ENCODE results near the gene ATG2A.

ATG2A gene

GRCh38 chr11:64923944-64924909 lies 7.2 kb upstream of the ATG2A start, which contains the start of gene PPP2R5B:
Gene PPP2R5B (plus strand): TSS chr11:64924689. CDS start chr11:64925735, 1,046 bp downstream.
- peak; percentile 75 for DNase-seq (ENCODE audit: low read depth)

GRCh38 chr11:64923151-64923661 lies 6.2 kb upstream of the ATG2A start:
- no peak for DNase-seq (ENCODE audit: low read depth)

- no peak for DNase-seq (ENCODE audit: low read depth)
Measured at GRCh38 chr11:64921384-64921783, 4.4 kb upstream of the ATG2A start.

GRCh38 chr11:64920124-64920523 lies 3.1 kb upstream of the ATG2A start:
- DNase-seq (ENCODE audit: low read depth): no peak

- DNase-seq (ENCODE audit: low read depth): no peak
Measured at GRCh38 chr11:64919627-64920026, 2.6 kb upstream of the ATG2A start.

- no peak for DNase-seq (ENCODE audit: low read depth)
Measured at GRCh38 chr11:64918017-64918416, 1.0 kb upstream of the ATG2A start.

GRCh38 chr11:64917663-64917995 lies 620 bp upstream of the ATG2A start:
- no peak for DNase-seq (ENCODE audit: low read depth)

GRCh38 chr11:64916040-64916774 lies 802 bp downstream of the ATG2A start:
- DNase-seq (ENCODE audit: low read depth): no peak

- no peak for DNase-seq (ENCODE audit: low read depth)
Measured at GRCh38 chr11:64915376-64915887, 1.6 kb downstream of the ATG2A start.

GRCh38 chr11:64914123-64914522 lies 2.9 kb downstream of the ATG2A start:
- DNase-seq (ENCODE audit: low read depth): no peak

- no peak for DNase-seq (ENCODE audit: low read depth)
Measured at GRCh38 chr11:64913171-64913727, 3.8 kb downstream of the ATG2A start.

- no peak for DNase-seq (ENCODE audit: low read depth)
Measured at GRCh38 chr11:64911689-64912088, 5.3 kb downstream of the ATG2A start.

GRCh38 chr11:64911142-64911541 lies 5.9 kb downstream of the ATG2A start:
- no peak for DNase-seq (ENCODE audit: low read depth)

- no peak for DNase-seq (ENCODE audit: low read depth)
Measured at GRCh38 chr11:64910451-64911093, 6.4 kb downstream of the ATG2A start.

GRCh38 chr11:64909653-64910343 lies 7.2 kb downstream of the ATG2A start:
- no peak for DNase-seq (ENCODE audit: low read depth)

GRCh38 chr11:64908766-64909165 lies 8.2 kb downstream of the ATG2A start:
- no peak for DNase-seq (ENCODE audit: low read depth)

- no peak for DNase-seq (ENCODE audit: low read depth)
Measured at GRCh38 chr11:64906314-64906635, 10.7 kb downstream of the ATG2A start.

GRCh38 chr11:64905516-64906313 lies 11.3 kb downstream of the ATG2A start:
- no peak for DNase-seq (ENCODE audit: low read depth)

- DNase-seq (ENCODE audit: low read depth): no peak
Measured at GRCh38 chr11:64903291-64903833, 13.6 kb downstream of the ATG2A start.

All from stimulated activated CD8-positive, alpha-beta memory T cell treated with anti-CD3 and anti-CD28 coated beads, Interleukin-7, amount 100 ng/mL, for 24 hours (primary cell).